NCI-H2107 treated with DMSO at 0.1 percent for 48 hours (cell line): ENCODE measurements around the gene LSM14A.
A peak's percentile ranks its signal among the peaks of the same experiment; 100 is the strongest.
"Not testable (repeated sequence)": the region's sequence is repeated elsewhere in the genome, so short reads cannot be mapped to it uniquely, and the experiment has no call there.

Experiments used
- DNase-seq: peaks from one replicate; lab custom pipeline; 2025; ENCODE audit not compliant: unreplicated experiment; lab: John Stamatoyannopoulos, UW

The LSM14A gene

GRCh38 chr19:34228762-34229161, 56.5 kb downstream of the LSM14A start:
- no peak for DNase-seq

DNA sequence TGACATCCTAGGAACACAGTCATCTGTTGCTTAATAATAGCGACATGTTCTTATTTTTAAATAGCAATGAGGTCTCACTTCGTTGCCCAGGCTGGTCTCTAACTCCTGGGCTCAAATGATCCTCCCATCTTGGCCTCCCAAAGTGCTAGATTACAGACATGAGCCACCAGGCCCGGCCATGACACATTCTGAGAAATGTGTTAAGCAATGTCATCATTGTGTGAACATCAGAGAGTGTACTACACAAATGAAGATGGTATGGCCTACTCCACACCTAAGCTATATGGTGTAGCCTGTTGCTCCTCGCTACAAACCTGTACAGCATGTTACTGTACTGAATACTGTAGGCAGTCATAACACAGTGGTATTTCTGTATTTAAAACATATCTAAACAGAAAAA, 57.4 kb downstream of the LSM14A start:
- DNase-seq: no peak

DNA sequence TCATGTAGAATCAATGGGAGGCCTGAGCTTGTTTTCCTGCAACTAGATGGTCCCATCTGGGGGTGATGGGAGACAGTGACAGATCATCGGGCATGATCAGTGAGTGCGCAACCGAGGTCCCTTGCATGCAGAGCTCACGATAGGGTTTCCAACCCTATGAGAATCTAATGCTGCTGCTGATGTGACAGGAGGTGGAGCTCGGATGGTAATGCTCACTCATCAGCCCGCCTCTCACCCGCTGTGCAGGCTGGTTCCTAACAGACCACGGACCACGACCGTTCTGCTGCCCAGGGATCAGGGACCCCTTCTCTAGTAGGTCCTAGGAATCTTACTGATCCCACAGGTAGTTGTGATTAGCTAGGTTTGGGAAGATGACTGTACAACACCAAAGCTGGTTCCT, 58.5 kb downstream of the LSM14A start:
- DNase-seq: no peak

DNA sequence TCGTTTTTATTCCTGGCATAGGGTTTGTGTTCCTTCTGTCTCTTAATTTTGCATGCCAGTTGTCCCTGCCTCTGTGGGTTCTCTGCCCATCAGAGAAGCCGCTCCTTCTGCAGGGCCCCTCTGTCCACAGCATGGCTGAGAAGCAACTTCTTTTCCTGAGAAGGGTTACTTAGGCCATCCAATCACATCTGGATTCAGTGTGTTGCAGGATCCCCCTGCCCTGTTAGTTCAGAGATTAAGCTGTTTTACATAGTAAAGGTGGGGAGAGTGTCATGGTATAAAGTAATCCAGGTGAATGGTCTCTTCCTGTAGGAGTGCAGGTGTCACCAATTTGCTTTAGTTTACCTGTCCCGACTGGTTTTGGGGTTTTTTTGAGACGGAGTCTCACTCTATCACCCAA, 59.1 kb downstream of the LSM14A start:
- no peak for DNase-seq

DNA sequence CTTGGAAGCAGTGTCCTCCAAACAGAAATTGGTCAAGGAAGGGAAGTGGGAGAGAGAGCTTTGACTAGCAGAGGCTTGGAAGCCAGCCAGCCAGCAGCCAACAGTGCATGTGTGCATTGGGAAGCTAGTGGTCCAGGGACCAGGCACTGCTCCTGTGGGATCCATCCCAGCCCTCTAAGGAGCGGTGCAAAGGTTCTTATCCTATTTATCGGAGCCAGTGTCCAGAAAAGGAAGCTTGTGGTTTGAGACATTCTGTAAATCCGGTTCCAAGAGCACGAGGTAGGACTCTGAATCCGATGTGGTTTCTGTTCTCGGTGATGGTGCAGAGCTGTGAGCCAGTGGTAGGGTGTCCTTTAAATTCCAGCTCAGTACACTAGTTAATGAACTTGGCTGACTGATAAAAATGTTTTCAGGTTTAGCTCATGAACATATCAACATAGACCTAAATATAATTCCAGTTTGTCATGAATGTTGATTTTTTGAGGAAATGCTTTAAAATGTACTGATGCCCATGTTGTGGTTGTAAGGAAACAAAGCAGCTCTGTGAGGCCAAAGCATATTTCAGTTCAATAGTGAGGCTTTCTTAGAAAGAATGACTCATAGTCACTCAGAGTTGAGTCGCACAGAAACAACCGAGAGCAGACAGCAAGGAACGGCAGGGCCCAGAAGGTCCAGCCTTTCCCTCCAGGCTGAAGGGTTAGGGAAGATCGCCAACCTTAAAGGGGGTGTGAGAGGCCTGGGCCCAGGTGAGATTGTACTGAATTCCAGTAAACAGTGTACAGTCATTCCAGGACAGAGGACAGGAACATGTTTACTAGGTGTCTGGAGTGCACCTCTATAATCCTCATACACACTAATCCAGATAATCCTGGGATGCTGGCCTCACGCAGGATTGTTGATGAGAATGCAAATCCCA, 60.5 kb downstream of the LSM14A start:
- DNase-seq: no peak

DNA sequence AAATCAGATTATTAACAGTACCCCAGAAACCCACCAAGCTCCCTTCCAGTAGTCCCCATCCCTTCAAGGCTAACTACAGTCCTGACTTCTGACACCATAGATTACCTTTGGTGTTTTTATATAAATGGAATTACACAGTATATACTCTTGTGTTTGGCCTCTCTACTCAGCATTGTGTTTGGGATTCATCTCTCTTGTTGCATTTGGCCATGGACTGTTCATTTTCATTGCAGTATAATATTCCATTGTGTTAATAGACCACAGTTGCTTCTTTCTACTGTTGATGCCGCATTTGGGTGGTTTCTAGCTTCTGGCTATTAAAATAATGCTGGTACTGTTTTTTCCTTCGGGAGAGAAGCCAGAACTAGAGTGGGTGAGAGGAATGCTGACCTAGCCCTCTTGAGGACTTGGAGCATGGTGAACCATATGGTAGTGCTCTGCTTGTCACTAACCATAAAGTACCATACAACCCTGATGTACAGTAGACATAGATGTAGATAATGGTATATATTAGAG, 63.2 kb downstream of the LSM14A start:
- no peak for DNase-seq

- DNase-seq: no peak
Observed at GRCh38 chr19:34236035-34236987, 64.0 kb downstream of the LSM14A start.

DNA sequence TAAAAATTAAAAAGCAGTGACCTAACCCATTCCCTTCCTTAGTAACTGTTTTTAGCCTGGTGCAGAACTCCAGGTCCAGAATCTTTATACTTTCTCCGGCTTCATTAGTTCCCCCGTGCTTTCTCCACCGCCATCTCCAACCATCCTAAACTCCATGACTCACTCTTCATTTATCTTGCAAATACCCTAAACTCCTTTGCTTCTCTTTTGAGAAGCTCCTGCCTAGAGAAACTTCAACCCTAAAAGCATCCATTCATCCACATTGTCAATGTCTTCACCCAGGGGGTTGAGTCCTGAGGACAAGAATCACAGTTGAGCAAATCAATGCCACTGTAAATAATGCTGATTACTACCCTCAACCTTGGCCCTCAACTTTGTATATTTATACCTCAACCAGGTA, 65.0 kb downstream of the LSM14A start:
- DNase-seq: no peak

- DNase-seq: no peak
Observed at GRCh38 chr19:34237939-34238338, 65.6 kb downstream of the LSM14A start.

DNA sequence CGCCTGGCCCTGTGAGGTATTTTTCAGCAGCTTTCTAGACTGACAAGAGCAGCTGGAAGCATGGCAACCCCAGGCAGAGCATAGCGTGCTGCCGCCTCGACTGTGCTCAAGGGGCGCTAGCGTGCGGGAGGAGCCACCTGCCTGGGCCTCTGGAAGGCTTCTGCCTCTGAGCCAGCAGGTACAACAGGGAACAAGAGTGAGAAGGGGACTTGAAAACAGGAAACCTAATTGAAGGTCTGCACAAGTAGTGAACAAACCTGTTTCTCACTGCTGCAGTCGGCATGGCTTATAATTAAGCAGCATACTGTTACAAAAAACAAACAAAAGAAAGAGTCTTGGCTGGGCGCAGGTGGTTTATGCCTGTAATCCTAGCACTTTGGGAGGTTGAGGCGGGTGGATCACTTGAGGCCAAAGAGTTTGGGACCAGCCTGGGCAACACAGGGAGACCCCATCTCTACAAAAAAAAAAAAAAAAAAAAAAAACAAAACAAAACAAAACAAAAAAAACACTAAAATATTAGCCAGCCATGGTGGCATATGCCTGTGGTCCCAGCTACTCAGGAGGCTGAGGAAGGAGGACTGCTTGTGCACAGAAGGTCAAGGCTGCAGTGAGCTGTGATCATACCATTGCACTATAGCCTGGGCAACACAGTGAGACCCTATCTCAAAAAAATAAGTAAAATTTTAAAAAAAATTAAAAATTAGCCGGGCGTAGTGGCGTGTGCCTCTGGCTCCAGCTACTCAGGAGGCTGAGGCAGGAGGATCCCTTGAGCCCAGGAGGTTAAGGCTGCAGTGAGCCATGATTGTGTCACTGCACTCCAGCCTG, 69.4 kb downstream of the LSM14A start:
- peak; percentile 59 for DNase-seq

DNA sequence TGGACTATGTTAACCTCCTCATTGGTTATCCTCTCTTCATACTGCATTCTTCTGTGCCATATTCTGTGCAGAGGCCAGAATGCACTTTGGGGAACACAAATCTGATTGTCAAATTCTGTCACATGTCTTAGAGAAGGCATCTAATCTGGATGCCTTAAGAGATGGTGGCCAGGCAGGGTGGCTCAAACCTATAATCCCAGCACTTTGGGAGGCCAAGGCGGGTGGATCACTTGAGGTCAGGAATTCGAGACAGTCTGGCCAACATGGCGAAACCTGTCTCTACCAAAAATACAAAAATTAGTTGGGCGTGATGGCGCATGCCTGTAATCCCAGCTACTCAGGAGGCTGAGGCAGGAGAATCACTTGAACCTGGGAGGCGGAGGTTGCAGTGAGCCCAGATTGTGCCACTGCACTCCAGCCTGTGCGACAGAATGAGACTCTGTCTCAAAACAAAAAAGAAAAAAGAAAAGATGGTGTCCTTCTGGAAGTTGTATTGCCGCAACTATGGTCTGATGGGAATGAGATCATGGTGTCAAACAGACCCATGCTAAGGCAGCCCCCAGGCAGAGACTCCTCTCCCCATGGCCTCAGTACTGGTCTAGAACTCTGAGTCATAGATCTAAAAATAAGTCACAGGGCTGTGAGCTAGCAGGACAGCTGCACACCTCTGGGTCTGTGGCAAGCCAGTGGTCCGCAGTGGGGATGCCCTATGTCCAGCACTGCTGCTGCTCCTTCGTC, 71.0 kb downstream of the LSM14A start:
- not testable (repeated sequence) for DNase-seq

GRCh38 chr19:34243876-34244578, 71.7 kb downstream of the LSM14A start:
- DNase-seq: no peak

DNA sequence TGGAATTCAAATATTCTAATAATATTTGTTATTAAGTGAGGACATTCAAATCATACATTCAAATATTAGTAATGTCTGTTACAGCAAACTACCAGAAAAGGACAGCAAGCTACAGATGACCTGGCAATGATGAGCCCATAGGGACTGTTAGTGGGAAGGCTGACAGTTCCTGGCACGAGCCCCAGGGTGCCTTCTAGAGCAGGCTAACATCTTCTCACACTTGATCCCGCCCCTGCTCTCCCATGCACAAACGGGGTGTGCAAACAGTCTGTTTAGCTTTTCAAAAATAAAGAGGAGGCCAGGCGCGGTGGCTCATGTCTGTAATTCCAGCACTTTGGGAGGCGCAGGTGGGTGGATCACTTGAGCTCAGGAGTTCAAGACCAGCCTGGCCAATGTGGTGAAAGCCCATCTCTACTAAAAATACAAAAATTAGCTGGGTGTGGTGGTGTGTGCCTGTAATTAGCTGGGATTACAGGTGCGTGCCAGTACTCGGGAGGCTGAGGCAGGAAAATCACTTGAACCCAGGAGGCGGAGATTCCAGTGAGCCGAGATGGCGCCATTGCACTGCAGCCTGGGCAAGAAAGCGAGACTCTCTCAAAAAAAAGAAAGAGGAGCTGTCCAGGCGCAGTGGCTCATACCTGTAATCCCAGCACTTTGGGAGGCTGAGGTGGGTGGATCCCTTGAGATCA, 72.5 kb downstream of the LSM14A start:
- no peak for DNase-seq

GRCh38 chr19:34246340-34246739, 74.0 kb downstream of the LSM14A start:
- DNase-seq: no peak

DNA sequence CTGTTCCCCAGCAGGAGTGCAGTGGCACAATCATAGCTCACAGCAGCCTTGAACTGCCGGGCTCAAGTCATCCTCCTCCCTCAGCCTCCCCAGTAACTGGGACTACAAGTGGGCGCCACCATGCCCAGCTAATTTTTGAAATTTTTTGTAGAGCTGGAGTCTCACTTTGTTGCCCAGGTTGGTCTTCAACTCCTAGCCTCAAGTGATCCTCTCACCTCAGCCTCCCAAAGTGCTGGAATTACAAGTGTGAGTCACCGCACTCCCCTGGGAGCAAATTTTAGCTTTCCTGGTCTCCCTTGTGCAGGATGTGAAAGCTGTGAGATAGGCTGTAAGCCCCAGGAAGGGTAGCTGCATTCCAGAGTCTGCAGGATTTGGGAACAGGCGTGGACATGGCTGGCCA, 76.6 kb downstream of the LSM14A start:
- DNase-seq: no peak

- not testable (repeated sequence) for DNase-seq
Observed at GRCh38 chr19:34253167-34253566, 80.9 kb downstream of the LSM14A start.

DNA sequence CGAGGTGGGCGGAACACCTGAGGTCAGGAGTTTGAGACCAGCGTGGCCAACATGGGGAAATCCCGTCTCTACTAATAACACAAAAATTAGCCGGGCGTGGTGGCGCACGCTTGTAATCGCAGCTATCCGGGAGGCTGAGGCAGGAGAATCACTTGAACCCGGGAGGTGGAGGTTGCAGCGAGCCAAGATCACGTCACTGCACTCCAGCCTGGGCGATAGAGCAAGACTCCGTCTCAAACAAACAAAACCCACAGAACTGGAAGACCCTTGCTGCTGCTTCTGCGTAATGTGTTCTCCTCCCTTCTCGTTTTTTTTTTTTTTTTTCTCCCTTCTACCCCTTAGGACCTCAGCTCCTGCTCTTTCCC, 81.4 kb downstream of the LSM14A start:
- DNase-seq: not testable (repeated sequence)

- DNase-seq: no peak
Observed at GRCh38 chr19:34254046-34254697, 81.9 kb downstream of the LSM14A start, which contains the start of gene GARRE1. Gene GARRE1 (plus strand): TSS chr19:34254554. CDS start chr19:34300474, 45,920 bp downstream.
